HPDE6-E6E7 (cell line): Measurements from ENCODE around the gene RAD9A.
A peak's percentile ranks its signal among the peaks of the same experiment; 100 is the strongest.

Experiments used
- DNase-seq: peaks from one replicate; pipeline ENCODE4 v3.0.0; 2011; ENCODE audit warnings: missing footprints; ENCODE audit errors: extremely low spot score

RAD9A gene

DNA sequence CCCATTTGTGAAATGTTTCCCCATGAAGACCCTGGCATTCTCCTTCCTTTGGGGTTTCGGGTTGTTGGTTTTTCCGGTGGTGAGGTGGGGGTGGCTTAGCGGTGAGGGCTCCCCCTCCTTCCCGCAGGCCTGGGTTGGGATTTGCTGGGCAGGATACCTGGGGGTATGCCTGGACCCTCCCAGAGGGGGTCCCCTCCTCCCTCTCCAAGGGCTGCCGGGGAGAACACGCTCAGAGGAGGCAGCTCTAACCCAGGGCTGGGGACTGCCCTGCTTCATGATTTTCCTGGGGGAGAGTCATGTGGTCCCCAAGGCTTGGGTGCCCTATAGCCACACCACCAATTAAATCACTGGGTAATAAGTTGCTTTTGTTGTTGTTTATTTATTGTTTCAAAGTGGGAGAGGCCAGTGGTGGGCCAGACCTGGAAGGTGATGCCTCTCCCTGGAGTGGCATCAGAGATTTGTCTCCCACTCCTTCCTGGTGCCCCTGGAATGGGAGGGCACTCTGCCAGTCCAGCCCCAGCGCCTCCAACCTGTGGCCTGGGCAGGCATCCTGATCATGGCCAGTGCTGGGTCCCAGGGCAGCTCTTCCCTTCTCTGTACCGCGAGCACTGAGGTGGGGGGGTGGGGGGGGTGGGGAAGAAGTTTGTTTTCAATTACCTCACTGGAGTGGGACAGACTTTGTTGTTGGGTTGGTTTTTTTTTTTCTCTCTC lies 17.1 kb upstream of the RAD9A start:
- no peak for DNase-seq

DNA sequence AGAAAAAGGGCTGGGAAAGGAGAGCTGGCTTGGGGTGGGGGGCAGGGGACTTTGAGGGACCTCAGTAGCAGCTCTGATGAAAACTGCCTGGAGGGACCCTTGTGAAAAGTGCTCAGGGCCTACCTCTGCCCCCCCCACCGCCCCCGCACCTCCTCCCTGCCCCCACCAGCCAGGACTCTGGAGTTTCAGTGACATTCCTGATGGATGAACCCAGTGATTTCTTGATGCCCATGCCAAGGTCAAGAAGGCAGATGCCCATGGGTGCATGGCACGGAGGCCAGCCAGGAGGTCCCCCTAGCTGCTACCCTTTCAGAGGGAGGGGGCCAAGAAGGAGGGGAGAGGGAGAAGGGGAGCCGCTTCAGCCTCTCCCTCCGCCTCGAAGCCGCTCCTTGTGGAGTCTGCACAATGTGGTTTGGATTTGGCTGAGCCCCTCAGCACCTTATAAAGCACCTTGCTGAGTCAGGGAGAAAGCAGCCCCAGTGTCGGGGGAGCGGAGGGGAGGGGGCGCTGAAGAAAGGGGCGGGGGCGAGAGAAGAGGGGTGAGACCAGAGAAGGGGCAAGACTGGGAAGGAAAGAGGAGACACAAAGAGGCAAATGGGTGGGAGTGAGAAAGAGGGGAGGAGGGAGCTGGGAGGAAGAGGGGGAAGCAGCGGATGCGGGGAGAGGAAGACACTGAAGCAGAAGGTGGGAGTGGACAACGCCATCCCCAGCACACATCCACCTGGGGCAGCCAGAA lies 16.3 kb upstream of the RAD9A start:
- no peak for DNase-seq

DNA sequence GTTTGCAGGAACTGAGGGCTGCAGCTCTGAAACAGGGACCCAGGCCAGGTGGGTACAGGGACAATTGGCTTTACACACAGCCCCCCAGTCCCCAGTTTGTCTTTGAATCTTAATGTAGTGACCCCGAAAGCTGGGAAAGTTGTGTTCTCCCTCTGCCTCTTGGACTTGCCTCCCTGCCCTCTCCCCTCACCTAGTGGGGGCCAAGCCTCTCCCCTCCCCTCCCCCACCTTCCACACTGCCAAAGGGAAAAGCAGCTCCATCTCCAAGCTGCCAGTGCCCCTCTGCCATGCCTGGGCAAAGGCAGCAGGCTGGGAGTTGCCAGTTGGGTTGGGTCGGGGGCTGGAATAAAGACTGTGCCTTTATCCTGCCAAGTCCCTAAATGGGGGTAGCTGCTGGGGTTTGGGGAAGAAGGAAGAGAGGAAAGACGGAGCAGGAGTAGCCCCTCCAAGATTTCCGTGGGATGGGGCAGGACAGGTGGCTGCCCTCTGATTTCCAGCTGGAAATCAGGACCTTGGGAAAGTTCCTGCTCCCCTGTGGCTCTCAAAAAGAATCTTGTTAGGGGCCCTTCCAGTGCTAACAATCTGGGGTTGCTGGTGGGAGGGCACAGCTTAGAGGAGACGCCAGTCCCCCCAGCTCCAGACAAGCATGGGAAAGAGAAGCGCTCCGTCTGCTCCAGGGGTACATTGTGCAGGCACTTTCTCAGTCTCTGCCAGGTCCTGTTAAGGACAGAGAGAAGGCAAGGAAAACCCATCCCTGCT lies 15.5 kb upstream of the RAD9A start:
- DNase-seq: no peak

DNA sequence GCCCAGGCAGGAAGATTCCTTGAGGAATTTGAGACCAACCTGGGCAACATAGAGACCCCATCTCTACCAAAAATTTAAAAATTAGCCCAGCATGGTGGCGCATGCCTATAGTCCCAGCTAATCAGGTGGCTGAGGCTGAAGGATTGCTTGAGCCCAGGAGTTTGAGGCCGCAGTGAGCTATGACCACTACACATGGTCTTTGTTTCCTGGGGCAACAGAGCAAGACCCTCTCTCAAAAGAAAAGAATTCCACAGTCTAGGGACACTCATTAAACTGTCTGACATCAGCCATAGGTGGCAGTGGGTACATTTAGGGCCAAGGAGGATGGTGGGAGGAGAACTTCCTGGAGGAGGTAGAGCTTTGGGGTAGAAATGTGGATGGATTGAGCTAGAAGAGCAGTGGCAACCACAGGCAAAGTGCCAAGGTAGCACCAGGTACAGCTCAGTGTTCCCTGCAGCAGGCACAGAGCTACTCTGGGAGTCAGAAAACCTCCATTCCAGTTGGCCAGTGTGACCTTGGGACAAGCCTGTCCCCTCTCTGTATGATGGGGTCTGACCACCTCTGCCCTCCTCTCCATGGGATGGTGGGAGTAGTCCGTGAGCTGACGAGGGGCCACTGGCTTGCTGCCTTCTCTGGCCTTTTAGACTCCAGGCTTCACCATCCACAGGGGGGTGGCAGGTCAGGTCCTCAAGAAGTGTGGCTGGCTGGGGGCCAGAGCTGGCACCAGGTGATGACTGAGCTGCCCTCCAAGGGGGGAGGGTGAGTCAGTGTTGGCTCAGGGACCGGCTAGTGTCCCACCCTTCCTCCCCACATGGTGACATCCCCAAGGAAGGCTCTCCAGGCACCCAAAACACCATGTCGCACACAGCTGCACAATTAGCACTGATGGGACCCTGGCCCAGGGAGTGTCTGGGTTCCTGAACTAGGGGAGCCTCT lies 14.6 kb upstream of the RAD9A start:
- no peak for DNase-seq

DNA sequence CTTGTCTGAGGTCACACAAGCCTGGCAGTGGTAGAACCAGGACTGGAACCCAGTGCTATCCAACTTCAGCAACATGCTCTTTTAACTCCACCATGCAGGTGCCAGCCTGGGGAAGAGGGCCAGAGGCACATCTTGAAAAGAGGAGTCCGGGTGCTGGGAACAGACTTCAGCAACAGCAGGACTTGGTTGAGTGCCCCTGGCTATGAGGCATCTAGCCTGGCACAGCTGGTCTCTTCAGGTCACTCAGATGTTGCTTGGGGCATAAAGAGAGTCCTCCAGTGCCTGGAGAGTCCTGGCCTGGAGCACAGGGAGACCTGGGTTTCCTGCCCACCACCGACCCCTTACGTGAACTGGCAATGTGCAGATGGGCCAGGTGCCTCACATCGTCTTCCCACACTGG lies 13.2 kb upstream of the RAD9A start:
- no peak for DNase-seq

DNA sequence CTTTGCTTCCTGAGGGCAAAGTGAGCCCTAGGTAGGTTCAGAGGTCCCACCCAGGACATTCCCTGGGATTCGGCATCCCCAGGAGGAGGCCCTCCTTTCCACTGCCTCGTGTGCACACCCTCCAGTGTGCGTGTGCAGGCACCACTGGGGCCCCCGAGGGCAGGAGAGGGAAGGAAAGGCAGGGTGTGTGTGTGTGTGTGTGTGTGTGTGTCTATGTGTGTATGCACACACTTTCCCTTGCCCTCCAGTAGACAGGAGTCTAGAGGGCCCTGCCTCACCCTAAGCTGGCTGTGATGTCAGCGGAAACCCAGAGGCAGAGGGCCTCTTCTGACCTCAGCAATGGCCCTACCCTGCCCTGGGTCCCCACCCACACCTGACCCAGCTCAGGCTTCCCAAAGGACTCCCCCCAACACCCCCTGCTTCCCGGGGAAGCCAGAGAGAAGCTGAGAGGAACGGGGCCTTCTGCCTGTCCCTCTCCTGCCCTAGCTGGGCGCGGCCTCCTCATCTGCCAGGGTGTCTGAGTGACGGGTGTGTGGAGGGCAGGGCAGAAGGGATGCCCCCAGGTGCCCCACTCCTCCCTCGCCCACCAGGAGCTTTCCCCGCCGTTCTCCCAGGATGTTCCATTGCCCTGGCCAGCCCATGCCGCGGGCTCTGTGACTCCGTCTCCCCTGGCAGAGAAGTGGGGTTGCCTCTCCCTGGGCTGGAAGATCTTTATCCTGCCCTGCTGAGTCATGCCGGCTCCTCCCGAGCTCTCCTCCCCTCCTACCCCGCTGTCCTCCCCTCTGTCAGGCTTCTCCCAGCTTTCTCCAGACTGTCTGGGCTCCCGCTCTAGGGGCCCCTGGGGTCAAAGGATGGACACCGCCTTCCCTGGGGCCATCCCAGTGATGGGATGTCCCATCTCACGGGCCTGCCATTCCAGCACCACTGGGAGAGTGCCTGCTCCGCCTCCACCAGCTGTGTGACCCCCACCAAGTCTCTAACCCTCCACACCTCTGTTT lies 12.4 kb upstream of the RAD9A start:
- DNase-seq: peak; percentile 73

DNA sequence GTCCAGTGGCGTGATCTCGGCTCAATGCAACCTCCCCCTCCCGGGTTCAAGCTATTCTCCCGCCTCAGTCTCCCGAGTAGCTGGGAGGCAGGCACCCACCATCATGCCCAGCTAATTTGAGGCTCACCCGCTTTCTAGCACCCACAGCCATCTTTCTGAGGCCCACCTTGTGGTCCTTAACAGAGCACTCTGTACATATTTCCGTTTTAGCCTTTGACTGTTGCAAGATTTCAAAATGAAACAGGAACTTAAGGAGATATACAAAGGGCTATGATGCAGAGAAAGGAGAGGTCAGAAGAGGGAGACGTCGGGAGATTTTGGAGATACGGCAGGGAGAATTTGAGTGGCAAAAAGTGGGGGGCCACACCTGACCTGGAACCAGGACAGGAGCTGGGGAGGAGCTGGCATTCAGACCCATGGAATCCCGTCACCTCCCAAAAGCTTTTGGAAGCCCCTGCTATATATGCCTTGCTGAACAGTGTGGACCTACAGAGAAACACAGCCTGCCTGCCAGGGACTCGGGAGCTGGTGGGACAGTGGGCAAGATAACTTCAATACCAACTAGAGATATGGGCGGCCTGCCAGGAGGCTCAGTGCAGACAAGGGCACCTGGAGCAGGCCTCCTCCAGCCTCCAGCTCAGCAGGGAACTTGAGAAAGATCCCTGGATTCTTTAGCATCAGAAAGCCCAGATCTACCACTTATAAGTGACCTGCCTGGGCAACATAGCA lies 10.4 kb upstream of the RAD9A start:
- DNase-seq: no peak

DNA sequence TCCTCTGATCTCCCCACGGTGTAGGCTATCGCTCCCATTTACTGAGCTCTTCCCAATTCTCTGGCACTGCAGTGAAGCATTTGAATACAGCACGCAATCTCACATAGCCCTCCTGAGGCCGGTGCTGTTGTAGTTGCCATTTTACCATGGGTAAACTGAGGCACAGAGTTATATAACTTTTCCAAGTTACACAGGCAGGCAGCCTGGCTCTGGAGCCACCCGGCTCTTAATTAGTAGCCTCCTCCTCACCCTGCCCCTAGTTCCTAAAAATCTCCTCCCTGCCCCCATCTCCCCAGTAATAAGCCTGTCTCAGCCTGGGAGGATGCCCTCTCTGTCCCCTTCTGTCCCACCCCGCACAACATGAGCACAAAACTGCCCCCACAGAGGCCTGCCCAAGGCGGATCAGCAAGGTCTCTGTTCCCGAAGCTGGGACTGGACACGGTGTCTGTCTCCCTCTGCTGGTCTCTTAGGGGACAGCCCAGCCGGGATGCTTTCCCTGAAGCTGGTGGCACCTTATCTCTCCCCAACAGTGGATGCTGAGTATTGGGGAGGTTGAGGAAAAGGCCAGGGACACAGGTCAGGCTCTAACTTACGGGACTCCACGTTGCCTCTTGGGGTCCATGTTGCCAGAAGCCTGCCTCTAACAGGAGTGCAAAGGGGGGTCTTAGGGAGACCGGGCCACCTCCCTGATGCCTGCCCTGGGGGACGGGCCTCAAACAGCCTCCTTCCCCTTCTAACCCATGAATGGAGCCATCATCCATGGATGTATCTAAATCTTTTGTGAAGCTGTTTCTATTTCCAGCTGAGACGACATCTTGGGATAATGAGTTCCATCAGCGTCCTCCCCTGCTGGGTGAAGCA lies 9.3 kb upstream of the RAD9A start:
- no peak for DNase-seq

DNA sequence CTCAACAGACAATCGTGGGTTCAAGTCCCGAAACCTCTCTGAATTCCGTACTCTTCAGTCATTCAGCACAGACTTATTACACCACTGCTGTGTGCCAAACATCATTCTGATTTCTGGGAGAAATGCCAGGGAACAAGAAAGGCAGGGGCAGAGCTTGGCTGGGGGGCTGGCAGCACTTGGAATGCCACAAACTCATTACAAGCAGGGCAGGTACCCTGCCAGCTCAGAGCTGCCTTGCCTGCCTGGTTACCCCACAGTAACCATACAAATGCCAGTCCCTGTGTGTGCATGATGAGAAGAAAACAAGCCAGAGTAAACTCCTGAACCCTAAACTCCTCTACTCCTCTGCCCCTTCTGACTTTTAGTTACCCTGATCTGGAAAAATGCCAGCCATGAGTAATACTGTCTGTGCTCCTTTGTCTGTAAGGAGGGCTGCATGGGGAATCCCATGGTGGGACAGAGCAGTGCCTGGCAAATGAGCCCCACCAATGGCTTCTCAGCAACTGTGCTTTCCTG lies 6.9 kb upstream of the RAD9A start:
- no peak for DNase-seq

DNA sequence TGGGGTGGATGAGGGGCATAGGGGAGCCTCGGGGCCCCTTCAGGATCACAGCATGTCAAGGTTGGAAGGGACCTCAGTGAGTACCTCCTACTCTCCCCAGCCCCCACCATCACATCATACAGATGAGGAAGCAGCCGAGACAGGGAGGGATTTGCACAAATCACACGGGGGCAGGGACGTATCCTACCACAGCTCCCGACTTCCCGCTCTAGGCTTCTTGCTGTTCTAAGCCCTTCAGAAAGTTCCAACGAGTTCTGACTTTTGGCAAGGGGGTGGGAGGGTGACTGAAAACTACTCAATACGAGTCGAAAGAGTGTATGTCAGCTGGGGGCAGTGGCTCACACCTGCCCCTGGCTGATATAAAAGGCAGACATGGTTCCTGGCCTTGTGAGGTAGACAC lies 4.7 kb upstream of the RAD9A start:
- DNase-seq: no peak

DNA sequence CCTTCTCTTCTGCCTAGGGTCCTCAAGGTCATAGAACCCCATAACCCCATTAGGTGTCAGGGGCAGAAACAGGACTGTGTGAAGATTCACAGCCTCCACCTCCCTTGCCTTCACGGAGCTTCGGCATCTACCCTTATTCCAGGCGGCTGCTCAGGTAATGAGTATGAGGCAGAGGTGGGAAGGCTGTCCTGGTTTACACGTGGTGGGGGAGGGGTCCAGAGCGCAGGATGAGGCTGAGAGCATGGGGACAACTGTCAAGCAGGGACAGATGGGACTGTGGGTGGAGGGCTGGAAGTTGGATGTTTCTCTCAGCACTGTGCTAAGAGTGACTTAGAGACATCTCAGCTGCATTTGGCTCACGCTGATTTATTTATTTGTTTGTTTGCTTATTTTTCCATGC lies 4.3 kb upstream of the RAD9A start:
- no peak for DNase-seq

DNA sequence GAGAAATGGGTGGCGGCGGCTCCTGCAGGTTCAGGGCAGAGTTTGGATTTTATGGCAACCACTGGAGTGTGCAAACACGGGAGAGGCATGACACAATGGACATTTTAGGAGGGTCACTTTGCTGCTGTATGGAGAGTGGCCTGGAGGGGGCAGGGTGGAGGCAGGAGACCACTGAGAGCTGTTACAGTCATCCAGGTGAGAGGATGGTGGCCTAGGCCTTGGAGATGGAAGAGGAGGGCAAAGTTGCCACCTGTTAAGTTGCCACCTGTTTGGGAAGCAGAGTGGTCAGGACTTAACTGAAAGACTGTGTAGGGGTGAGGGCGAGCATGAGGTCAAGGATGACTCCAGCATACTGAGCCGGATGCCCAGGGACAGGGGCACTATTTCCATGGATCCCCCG lies 2.3 kb upstream of the RAD9A start:
- no peak for DNase-seq

DNA sequence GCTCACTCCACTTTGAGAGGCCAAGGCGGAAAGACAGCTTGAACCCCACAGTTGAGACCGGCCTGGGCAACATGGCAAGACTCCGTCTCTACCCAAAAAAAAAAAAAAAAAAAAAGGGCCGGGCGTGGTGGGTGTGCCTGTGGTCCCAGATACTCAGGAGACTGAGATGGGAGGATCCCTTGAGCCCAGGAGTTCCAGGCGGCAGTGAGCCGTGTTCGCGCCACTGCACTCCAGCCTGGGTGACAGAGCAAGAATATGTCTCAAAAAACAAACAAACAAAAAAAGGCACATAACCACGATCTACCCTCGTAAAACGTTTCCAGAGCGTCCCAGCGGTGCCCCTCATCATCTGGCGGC lies 861 bp upstream of the RAD9A start:
- no peak for DNase-seq

DNA sequence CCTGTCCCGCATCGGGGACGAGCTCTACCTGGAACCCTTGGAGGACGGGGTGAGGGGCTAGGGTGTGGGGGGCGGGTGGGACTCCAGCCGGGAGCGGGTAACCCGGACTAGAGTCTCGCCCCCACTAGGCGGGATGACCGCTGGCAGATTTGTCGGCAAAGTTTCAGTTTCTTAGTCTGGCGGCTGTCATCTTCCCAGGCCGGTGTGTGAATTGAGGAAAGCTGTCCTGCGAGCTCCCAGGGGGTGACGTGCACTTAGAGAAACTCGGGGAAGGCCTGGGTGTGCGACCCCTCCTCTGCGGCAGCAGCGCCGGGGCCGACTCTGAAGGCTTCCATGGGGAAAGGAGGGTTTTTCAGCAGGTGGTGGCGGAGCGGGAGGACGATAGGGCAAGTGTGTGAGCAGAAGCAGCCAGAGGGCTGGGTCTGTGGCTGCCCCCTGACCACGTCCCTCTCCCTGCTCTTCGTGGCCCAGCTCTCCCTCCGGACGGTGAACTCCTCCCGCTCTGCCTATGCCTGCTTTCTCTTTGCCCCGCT lies 463 bp downstream of the RAD9A start:
- no peak for DNase-seq

DNA sequence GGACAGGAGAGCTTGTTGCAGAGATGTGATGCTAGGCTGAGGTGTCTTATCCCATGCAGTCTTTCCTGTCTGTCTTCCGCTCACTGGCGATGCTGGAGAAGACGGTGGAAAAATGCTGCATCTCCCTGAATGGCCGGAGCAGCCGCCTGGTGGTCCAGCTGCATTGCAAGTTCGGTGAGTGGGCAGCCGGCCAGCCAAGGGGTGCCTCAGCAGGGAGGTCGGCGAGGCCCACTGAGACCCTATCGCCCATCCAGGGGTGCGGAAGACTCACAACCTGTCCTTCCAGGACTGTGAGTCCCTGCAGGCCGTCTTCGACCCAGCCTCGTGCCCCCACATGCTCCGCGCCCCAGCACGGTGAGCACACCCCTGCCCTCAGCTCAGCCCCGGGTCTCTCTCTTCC lies 1.7 kb downstream of the RAD9A start:
- DNase-seq: no peak

DNA sequence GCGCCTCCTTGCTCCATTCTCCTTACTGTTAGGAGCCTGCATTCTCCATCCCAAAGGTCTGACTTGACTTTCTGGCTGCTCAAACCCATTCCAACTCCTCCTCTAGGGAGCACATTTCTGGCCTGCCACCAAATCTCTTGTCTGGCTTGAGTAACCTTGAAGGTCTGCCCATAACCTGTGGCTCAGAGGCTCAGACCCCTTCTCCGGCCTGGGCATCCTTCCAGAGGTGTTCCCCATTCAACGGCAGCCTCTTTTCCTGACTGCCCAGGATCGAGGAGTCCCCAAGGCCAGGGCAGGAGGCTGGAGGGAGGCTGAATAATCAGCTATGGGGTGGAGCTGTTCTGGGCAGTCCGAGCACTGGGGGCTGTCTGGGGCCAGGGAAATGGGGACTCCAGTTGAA lies 2.2 kb downstream of the RAD9A start:
- DNase-seq: no peak

DNA sequence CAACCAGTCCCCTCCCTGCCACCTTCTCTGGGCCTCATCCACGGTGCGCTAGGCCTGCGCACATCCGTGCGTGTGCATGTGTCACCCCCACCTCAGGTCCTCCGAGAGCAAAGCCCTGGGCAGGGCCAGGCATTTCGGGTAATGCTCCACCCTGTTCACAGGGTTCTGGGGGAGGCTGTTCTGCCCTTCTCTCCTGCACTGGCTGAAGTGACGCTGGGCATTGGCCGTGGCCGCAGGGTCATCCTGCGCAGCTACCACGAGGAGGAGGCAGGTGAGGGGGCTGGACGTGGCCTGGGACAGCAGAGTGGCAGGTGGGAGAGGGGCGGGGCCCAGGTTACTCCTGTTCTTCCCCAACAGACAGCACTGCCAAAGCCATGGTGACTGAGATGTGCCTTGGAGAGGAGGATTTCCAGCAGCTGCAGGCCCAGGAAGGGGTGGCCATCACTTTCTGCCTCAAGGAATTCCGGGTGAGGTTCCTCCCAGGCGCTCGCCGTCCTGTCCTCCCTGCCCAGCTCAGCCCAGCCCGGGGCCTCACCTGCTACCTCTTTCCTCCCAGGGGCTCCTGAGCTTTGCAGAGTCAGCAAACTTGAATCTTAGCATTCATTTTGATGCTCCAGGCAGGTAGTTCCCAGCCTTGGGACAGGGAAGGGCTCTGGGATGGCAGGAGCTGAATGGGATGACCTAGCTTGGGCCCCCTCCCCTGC lies 3.9 kb downstream of the RAD9A start:
- no peak for DNase-seq

DNA sequence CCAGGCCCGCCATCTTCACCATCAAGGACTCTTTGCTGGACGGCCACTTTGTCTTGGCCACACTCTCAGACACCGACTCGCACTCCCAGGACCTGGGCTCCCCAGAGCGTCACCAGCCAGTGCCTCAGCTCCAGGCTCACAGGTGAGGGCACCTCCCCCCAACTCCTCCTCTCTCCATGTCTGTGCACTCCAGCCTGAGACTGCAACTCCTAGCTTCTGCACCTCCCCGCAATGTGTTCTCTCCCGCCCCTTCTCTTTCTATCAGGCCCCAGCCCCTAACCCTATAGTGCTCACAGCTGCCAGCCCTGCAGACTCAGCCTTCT lies 4.4 kb downstream of the RAD9A start:
- DNase-seq: no peak
